Hepatocyte (in vitro differentiated cells): ENCODE results near the gene WNT7B. TPM values are rescaled to one million over a fixed set of nuclear protein-coding genes. Genes with fewer than 3 reads are reported as not detected.
A peak's percentile ranks its signal among the peaks of the same experiment; 100 is the strongest.
"Not testable (repeated sequence)": the region's sequence is repeated elsewhere in the genome, so short reads cannot be mapped to it uniquely, and the experiment has no call there.

Experiments
- DNase-seq: peaks from one replicate; pipeline ENCODE4 v3.0.0-alpha.2; 2016; ENCODE audit warnings: low spot score
- H2AFZ ChIP-seq: fragments of 200-600 bp; sonication (generic); 2 replicates; pipeline ENCODE4 v1.6.0; 2016; ENCODE audit warnings: antibody characterized with exemption, mild to moderate bottlenecking
- H3K27ac ChIP-seq: fragments of 200-600 bp; sonication (generic); 2 replicates; pipeline ENCODE4 v1.5.1; 2016; ENCODE audit warnings: mild to moderate bottlenecking
- H3K27me3 ChIP-seq: fragments of 200-600 bp; sonication (generic); 2 replicates; pipeline ENCODE4 v1.6.1; 2016
- H3K36me3 ChIP-seq: fragments of 200-600 bp; sonication (generic); replicated peaks from 2 replicates; pipeline ENCODE4 v1.5.1; 2016; ENCODE audit warnings: low read depth; ENCODE audit not compliant: insufficient read depth
- H3K4me1 ChIP-seq: fragments of 200-600 bp; sonication (generic); 2 replicates; pipeline ENCODE4 v1.5.1; 2016; ENCODE audit warnings: mild to moderate bottlenecking, moderate library complexity; ENCODE audit not compliant: insufficient read depth
- H3K4me2 ChIP-seq: fragments of 200-600 bp; sonication (generic); 2 replicates; pipeline ENCODE4 v1.6.0; 2016
- H3K4me3 ChIP-seq: fragments of 200-600 bp; sonication (generic); 2 replicates; pipeline ENCODE4 v1.5.1; 2016; ENCODE audit warnings: mild to moderate bottlenecking
- H3K79me2 ChIP-seq: fragments of 200-600 bp; sonication (generic); 2 replicates; pipeline ENCODE4 v1.6.0; 2017; ENCODE audit warnings: mild to moderate bottlenecking
- H3K9me2 ChIP-seq: fragments of 200-600 bp; sonication (generic); replicated peaks from 2 replicates; pipeline ENCODE4 v1.6.0; 2017; ENCODE audit warnings: mild to moderate bottlenecking; ENCODE audit not compliant: insufficient read depth
- H3K9me3 ChIP-seq: fragments of 200-600 bp; sonication (generic); 2 replicates; pipeline ENCODE4 v1.5.1; 2016; ENCODE audit warnings: low read depth, mild to moderate bottlenecking
- H4K20me1 ChIP-seq: fragments of 200-600 bp; sonication (generic); 2 replicates; pipeline ENCODE4 v1.6.0; 2016; ENCODE audit warnings: mild to moderate bottlenecking; ENCODE audit not compliant: insufficient read depth, poor library complexity, severe bottlenecking
- CTCF ChIP-seq: fragments of 200-600 bp; sonication (generic); IDR thresholded peaks from 2 replicates; pipeline ENCODE4 v1.5.1; 2016; ENCODE audit warnings: antibody characterized with exemption, mild to moderate bottlenecking; ENCODE audit not compliant: poor library complexity
- EZH2 ChIP-seq: fragments of 200-600 bp; sonication (generic); IDR thresholded peaks from 2 replicates; pipeline ENCODE4 v1.6.1; 2016; ENCODE audit warnings: antibody characterized with exemption, mild to moderate bottlenecking, borderline replicate concordance
- EZH2phosphoT487 ChIP-seq: fragments of 200-600 bp; sonication (generic); IDR thresholded peaks from one replicate; pipeline ENCODE4 v1.6.1; 2018; ENCODE audit warnings: antibody characterized with exemption, mild to moderate bottlenecking, low read depth, moderate library complexity; ENCODE audit not compliant: unreplicated experiment, severe bottlenecking
- WGBS: methylation state at CpG from one replicate; pipeline ENCODE4 v1.1.6; 2016; ENCODE audit warnings: low lambda C conversion rate; ENCODE audit errors: missing lambda C conversion rate; 5-methylcytosine and 5-hydroxymethylcytosine counted together
- polyA plus RNA-seq: library from polyadenylated mRNA; unstranded; fragments of >200 nt; fragmentation: Nextera tagmentation; extraction: Ambion mirVana; gene quantifications from 2 replicates; pipeline ENCODE4 v1.2.1, GENCODE V29; 2016
- total RNA-seq: library from RNA; depleted of rRNA; stranded (reverse); fragments of >200 nt; gene quantifications from 2 replicates; pipeline ENCODE4 v1.2.3, GENCODE V29; 2014

WNT7B gene
- total and polyA plus RNA-seq, 2 experiments from 2014 or later = 1.9 to 2.4 TPM

- Histone ChIP-seq H3K4me1 (peaks cover 26% of the 10 kb centered on the region), H3K36me3 (no peaks in the 10 kb centered on the region), H4K20me1 (no peaks in the 10 kb centered on the region), H3K4me2 (no peak overlapping the region), H3K79me2 (no peaks in the 10 kb centered on the region), H3K27me3 (no peaks in the 10 kb centered on the region), H3K27ac (peak overlapping the region; percentile 58), H2AFZ (no peak overlapping the region), H3K9me3 (no peaks in the 10 kb centered on the region), H3K4me3 (no peak overlapping the region), H3K9me2 (no peaks in the 10 kb centered on the region)
- no peak for TF ChIP-seq EZH2phosphoT487
- DNase-seq = peak; percentile 40
- 81% methylated on average over 25 of the region's 25 CpGs for WGBS
These were observed 30.9 kb upstream of the WNT7B start for GRCh38 chr22:46007848-46008261.

GRCh38 chr22:46007003-46007847 is 30.3 kb upstream of the WNT7B start:
- no peaks in the 10 kb centered on the region for H4K20me1 ChIP-seq
- H3K9me2 ChIP-seq = no peaks in the 10 kb centered on the region
- H3K9me3 ChIP-seq = no peaks in the 10 kb centered on the region
- no peaks in the 10 kb centered on the region for H3K79me2 ChIP-seq
- TF ChIP-seq EZH2phosphoT487 = no peak
- TF ChIP-seq EZH2 = no peak
- TF ChIP-seq CTCF = no peak
- no peak overlapping the region for H3K4me3 ChIP-seq
- H3K4me2 ChIP-seq = peak overlapping the region; percentile 11
- no peak overlapping the region for H2AFZ ChIP-seq
- no peaks in the 10 kb centered on the region for H3K27me3 ChIP-seq
- no peaks in the 10 kb centered on the region for H3K36me3 ChIP-seq
- H3K4me1 ChIP-seq = peaks cover 20% of the 10 kb centered on the region
- no peak for DNase-seq
- peak overlapping the region; percentile 58 for H3K27ac ChIP-seq
- 85% methylated on average over 35 of the region's 36 CpGs for WGBS

GRCh38 chr22:46006379-46007002 is 29.5 kb upstream of the WNT7B start:
- no peaks in the 10 kb centered on the region for H3K9me2 ChIP-seq
- no peaks in the 10 kb centered on the region for H3K9me3 ChIP-seq
- no peaks in the 10 kb centered on the region for H3K36me3 ChIP-seq
- H2AFZ ChIP-seq = no peak overlapping the region
- TF ChIP-seq CTCF = peak; percentile 87
- no peak for TF ChIP-seq EZH2phosphoT487
- no peak for TF ChIP-seq EZH2
- H3K4me2 ChIP-seq = peak overlapping the region; percentile 11
- no peaks in the 10 kb centered on the region for H4K20me1 ChIP-seq
- peaks cover 16% of the 10 kb centered on the region for H3K4me1 ChIP-seq
- H3K79me2 ChIP-seq = no peaks in the 10 kb centered on the region
- peak overlapping the region; percentile 58 for H3K27ac ChIP-seq
- H3K4me3 ChIP-seq = no peak overlapping the region
- no peaks in the 10 kb centered on the region for H3K27me3 ChIP-seq
- 61% methylated on average over 25 of the region's 26 CpGs for WGBS
- peak; percentile 94 for DNase-seq

- DNase-seq, H3K4me2 ChIP-seq, H3K4me3 ChIP-seq, H4K20me1 ChIP-seq, H3K27ac ChIP-seq, H3K36me3 ChIP-seq, H3K9me2 ChIP-seq, H2AFZ ChIP-seq, H3K79me2 ChIP-seq, H3K9me3 ChIP-seq, H3K27me3 ChIP-seq: not testable (repeated sequence)
- 92% methylated on average over 14 of the region's 15 CpGs for WGBS
- H3K4me1 ChIP-seq = peaks cover 16% of the 10 kb centered on the region
These were observed 28.2 kb upstream of the WNT7B start for GRCh38 chr22:46005116-46005705.
